ENCODE measurements around the gene ACVR1B.

ACVR1B gene

DNA sequence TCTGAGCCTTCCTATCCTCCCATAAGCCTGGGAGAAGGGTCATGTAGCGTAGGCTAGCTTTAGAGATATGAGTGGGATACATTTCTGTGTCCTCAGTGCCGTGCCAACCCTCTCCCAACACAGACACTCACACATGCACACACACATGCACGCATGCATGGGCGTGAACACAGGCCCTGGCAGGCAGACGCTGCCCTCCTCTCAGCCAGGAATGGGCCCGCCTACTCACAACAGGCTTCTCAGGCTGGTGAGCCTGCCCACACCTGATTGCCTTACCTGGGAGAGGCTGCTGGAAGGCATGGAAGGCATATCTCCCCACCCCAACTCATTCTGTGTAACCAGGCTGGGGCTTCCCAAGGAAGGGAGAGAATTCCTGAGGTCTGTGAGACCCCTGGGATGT is 12.8 kb upstream of the ACVR1B start:
- Histone ChIP-seq H3K27ac (ENCODE audit: low read length) (no peak overlapping the region), H2AFZ (ENCODE audit: low read depth, low read length) (no peak overlapping the region), H3K4me3 (ENCODE audit: low read depth in 1 of 2, low read length in 2 of 2) (no peak overlapping the region), H4K20me1 (ENCODE audit: insufficient read depth, low read length) (no peaks in the 10 kb centered on the region; the same call in none of the 2 replicates), H3K4me2 (ENCODE audit: insufficient read depth, low read length) (no peak overlapping the region), H3K4me1 (ENCODE audit: insufficient read depth, low read length) (no peaks in the 10 kb centered on the region), H3K9ac (ENCODE audit: low read depth, low read length) (no peak overlapping the region), H3K27me3 (ENCODE audit: insufficient read depth, low read length, poor library complexity) (peaks cover 13% of the 10 kb centered on the region), H3K79me2 (ENCODE audit: insufficient read depth, low read length) (no peaks in the 10 kb centered on the region), H3K9me3 (ENCODE audit: insufficient read depth, low read length, severe bottlenecking) (no peaks in the 10 kb centered on the region), H3K36me3 (ENCODE audit: insufficient read depth, low read length) (no peaks in the 10 kb centered on the region)
- DNase-seq (no peak), ATAC-seq (ENCODE audit: insufficient read depth, low read depth) (no peak)
- no peak for TF ChIP-seq EZH2 (IDR thresholded peaks at IDR 0.05; ENCODE audit: borderline replicate concordance, low read depth, low read length, severe bottlenecking)
- TF ChIP-seq, protein P1, sequence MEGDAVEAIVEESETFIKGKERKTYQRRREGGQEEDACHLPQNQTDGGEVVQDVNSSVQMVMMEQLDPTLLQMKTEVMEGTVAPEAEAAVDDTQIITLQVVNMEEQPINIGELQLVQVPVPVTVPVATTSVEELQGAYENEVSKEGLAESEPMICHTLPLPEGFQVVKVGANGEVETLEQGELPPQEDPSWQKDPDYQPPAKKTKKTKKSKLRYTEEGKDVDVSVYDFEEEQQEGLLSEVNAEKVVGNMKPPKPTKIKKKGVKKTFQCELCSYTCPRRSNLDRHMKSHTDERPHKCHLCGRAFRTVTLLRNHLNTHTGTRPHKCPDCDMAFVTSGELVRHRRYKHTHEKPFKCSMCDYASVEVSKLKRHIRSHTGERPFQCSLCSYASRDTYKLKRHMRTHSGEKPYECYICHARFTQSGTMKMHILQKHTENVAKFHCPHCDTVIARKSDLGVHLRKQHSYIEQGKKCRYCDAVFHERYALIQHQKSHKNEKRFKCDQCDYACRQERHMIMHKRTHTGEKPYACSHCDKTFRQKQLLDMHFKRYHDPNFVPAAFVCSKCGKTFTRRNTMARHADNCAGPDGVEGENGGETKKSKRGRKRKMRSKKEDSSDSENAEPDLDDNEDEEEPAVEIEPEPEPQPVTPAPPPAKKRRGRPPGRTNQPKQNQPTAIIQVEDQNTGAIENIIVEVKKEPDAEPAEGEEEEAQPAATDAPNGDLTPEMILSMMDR (IDR thresholded peaks at IDR 0.05; ENCODE audit: borderline replicate concordance, extremely low read depth, low read length, poor library complexity, severe bottlenecking) = no peak

DNA sequence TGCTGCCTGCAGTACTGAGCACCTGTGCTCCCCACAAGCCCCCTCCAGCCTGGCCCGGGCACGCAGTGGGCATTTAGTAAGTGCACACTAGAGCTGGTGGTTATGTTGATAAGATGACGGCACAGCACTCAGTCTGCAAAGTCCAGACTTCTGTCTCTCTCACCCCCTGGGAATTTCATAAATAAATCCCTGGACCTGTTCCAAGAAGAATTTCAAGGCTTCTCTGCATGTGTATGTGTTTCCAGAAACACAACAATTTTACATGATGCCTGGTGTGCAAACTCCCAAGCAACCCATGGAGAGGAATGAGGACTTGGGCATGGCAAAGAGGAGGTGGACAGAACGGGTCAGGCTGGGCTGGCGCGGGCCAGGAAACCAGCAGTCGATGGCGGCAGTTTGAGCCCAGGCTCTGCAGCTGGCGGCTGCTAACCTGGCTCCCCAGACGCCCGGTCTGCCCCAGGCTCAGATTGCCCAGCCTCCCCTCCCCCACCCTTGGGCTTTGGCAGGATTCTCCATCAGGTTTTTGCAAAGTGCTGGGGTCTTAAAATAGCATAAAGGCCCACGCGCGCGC is 10.4 kb upstream of the ACVR1B start:
- Histone ChIP-seq H4K20me1 (ENCODE audit: insufficient read depth, low read length) (no peaks in the 10 kb centered on the region; the same call in 1 of the 2 replicates), H2AFZ (ENCODE audit: low read depth, low read length) (no peak overlapping the region), H3K79me2 (ENCODE audit: insufficient read depth, low read length) (no peaks in the 10 kb centered on the region), H3K9ac (ENCODE audit: low read depth, low read length) (no peak overlapping the region), H3K4me3 (ENCODE audit: low read depth in 1 of 2, low read length in 2 of 2) (no peak overlapping the region), H3K36me3 (ENCODE audit: insufficient read depth, low read length) (no peaks in the 10 kb centered on the region), H3K27me3 (ENCODE audit: insufficient read depth, low read length, poor library complexity) (peaks cover 13% of the 10 kb centered on the region), H3K9me3 (ENCODE audit: insufficient read depth, low read length, severe bottlenecking) (peaks cover 14% of the 10 kb centered on the region), H3K4me2 (ENCODE audit: insufficient read depth, low read length) (no peak overlapping the region), H3K4me1 (ENCODE audit: insufficient read depth, low read length) (no peaks in the 10 kb centered on the region), H3K27ac (ENCODE audit: low read length) (no peak overlapping the region)
- no peak for TF ChIP-seq EZH2 (IDR thresholded peaks at IDR 0.05; ENCODE audit: borderline replicate concordance, low read depth, low read length, severe bottlenecking)
- TF ChIP-seq, protein P1 (IDR thresholded peaks at IDR 0.05; ENCODE audit: borderline replicate concordance, extremely low read depth, low read length, poor library complexity, severe bottlenecking) = no peak
- ATAC-seq (ENCODE audit: insufficient read depth, low read depth) (no peak), DNase-seq (no peak)

DNA sequence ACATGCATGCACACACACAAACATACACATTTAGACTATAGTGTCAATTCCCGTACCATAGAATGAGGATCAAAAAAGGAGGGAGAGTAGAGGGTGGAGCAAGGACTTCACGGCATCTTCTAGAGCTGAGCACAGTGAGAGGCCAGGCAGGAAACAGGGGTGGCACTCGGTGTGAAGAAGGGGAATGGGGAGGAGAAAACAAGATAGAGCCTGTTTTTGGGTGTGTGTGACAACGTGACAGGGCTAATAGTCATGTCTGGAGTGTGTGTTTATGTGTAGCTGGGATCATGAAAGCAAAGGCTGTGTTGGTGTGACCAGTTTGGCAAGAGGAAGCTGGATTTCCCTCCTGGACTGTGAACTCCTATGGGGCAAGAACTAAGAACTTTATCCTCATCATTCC is 9.9 kb upstream of the ACVR1B start:
- Histone ChIP-seq H3K9ac (ENCODE audit: low read depth, low read length) (no peak overlapping the region), H3K9me3 (ENCODE audit: insufficient read depth, low read length, severe bottlenecking) (peaks cover 14% of the 10 kb centered on the region), H2AFZ (ENCODE audit: low read depth, low read length) (no peak overlapping the region), H3K27ac (ENCODE audit: low read length) (no peak overlapping the region), H3K79me2 (ENCODE audit: insufficient read depth, low read length) (no peaks in the 10 kb centered on the region), H3K27me3 (ENCODE audit: insufficient read depth, low read length, poor library complexity) (peaks cover 13% of the 10 kb centered on the region), H3K4me3 (ENCODE audit: low read depth in 1 of 2, low read length in 2 of 2) (no peak overlapping the region), H4K20me1 (ENCODE audit: insufficient read depth, low read length) (no peaks in the 10 kb centered on the region; the same call in 1 of the 2 replicates), H3K4me2 (ENCODE audit: insufficient read depth, low read length) (no peak overlapping the region), H3K36me3 (ENCODE audit: insufficient read depth, low read length) (no peaks in the 10 kb centered on the region), H3K4me1 (ENCODE audit: insufficient read depth, low read length) (no peaks in the 10 kb centered on the region)
- DNase-seq (no peak), ATAC-seq (ENCODE audit: insufficient read depth, low read depth) (no peak)
- TF ChIP-seq, protein P1 (IDR thresholded peaks at IDR 0.05; ENCODE audit: borderline replicate concordance, extremely low read depth, low read length, poor library complexity, severe bottlenecking) = no peak

DNA sequence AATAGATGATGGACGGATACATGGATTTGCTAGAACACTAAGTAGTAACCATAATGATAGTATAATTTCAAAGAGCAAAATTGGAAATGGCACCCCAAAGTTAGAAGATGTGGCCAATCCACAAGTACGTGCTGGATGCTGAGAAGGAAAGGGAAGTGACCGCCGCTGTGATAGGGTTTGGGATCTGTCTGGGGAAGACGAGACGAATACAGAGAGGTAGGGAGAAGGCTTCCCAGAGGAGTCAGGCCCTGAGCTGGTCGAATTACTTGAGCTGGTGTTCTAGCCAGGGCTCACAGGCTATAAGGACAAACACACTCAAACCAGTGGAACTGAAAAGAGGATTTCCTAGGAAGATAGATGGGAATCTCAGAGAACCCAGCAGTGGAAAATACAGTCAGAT is 9.4 kb upstream of the ACVR1B start:
- Histone ChIP-seq H3K4me2 (ENCODE audit: insufficient read depth, low read length) (no peak overlapping the region), H3K4me1 (ENCODE audit: insufficient read depth, low read length) (no peaks in the 10 kb centered on the region), H3K4me3 (ENCODE audit: low read depth in 1 of 2, low read length in 2 of 2) (no peak overlapping the region), H3K27ac (ENCODE audit: low read length) (no peak overlapping the region), H4K20me1 (ENCODE audit: insufficient read depth, low read length) (no peaks in the 10 kb centered on the region; the same call in 1 of the 2 replicates), H3K9ac (ENCODE audit: low read depth, low read length) (no peak overlapping the region), H2AFZ (ENCODE audit: low read depth, low read length) (no peak overlapping the region), H3K9me3 (ENCODE audit: insufficient read depth, low read length, severe bottlenecking) (peaks cover 14% of the 10 kb centered on the region), H3K79me2 (ENCODE audit: insufficient read depth, low read length) (no peaks in the 10 kb centered on the region), H3K27me3 (ENCODE audit: insufficient read depth, low read length, poor library complexity) (peaks cover 13% of the 10 kb centered on the region), H3K36me3 (ENCODE audit: insufficient read depth, low read length) (no peaks in the 10 kb centered on the region)
- no peak for TF ChIP-seq EZH2 (IDR thresholded peaks at IDR 0.05; ENCODE audit: borderline replicate concordance, low read depth, low read length, severe bottlenecking)
- TF ChIP-seq, protein P1 (IDR thresholded peaks at IDR 0.05; ENCODE audit: borderline replicate concordance, extremely low read depth, low read length, poor library complexity, severe bottlenecking) = no peak
- DNase-seq = no peak
- no peak for ATAC-seq (ENCODE audit: insufficient read depth, low read depth)

Data from DND-41 (cell line).